DOHH2 (cell line): ENCODE data around the gene NEK7.
"Not testable (repeated sequence)": the region's sequence is repeated elsewhere in the genome, so short reads cannot be mapped to it uniquely, and the experiment has no call there.

Experiments used
- H3F3A ChIP-seq: fragments of 200-600 bp; sonication (generic), shearing (Covaris generic); 2 replicates; pipeline ENCODE4 v1.6.0; 2016; ENCODE audit warnings: antibody characterized with exemption, mild to moderate bottlenecking; ENCODE audit not compliant: control insufficient read depth, insufficient read depth
- H3K27ac ChIP-seq: fragments of 200-600 bp; sonication (generic); 2 replicates; pipeline ENCODE4 v1.5.1; 2014; ENCODE audit warnings: low read depth, mild to moderate bottlenecking, low read length, moderate library complexity
- H3K27me3 ChIP-seq: fragments of 200-600 bp; sonication (generic); 2 replicates; pipeline ENCODE4 v1.6.1; 2014; ENCODE audit warnings: mild to moderate bottlenecking, low read length, mixed read lengths; ENCODE audit not compliant: control insufficient read depth
- H3K36me3 ChIP-seq: fragments of 200-600 bp; sonication (generic); 2 replicates; pipeline ENCODE4 v1.6.1; 2014; ENCODE audit warnings: mild to moderate bottlenecking, low read length, moderate library complexity, mixed read lengths; ENCODE audit not compliant: control insufficient read depth
- H3K4me1 ChIP-seq: fragments of 200-600 bp; sonication (generic); 2 replicates; pipeline ENCODE4 v1.6.1; 2014; ENCODE audit warnings: mild to moderate bottlenecking, low read length, mixed read lengths; ENCODE audit not compliant: control insufficient read depth
- H3K4me2 ChIP-seq: fragments of 200-600 bp; sonication (generic); 2 replicates; pipeline ENCODE4 v1.6.0; 2014; ENCODE audit warnings: mild to moderate bottlenecking, low read length, moderate library complexity
- H3K4me3 ChIP-seq: fragments of 200-600 bp; sonication (generic); 2 replicates; pipeline ENCODE4 v1.5.1; 2014; ENCODE audit warnings: mild to moderate bottlenecking, low read length, mixed read lengths
- H3K79me2 ChIP-seq: fragments of 200-600 bp; sonication (generic); 2 replicates; pipeline ENCODE4 v1.6.1; 2014; ENCODE audit warnings: mild to moderate bottlenecking, low read length, mixed read lengths; ENCODE audit not compliant: control insufficient read depth
- H3K9me2 ChIP-seq: fragments of 200-600 bp; sonication (generic); replicated peaks from 2 replicates; pipeline ENCODE4 v1.6.1; 2014; ENCODE audit warnings: mild to moderate bottlenecking, low read length, mixed read lengths; ENCODE audit not compliant: control insufficient read depth
- H3K9me3 ChIP-seq: fragments of 200-600 bp; sonication (generic); 2 replicates; pipeline ENCODE4 v1.6.1; 2014; ENCODE audit warnings: antibody characterized with exemption, low read length, mixed read lengths; ENCODE audit not compliant: control insufficient read depth, insufficient read depth
- H4K20me1 ChIP-seq: fragments of 200-600 bp; sonication (generic); 2 replicates; pipeline ENCODE4 v1.6.0; 2014; ENCODE audit warnings: low read depth, mild to moderate bottlenecking, antibody characterized with exemption, low read length, moderate library complexity; ENCODE audit not compliant: control insufficient read depth, insufficient read depth
- CTCF ChIP-seq: fragments of 200-600 bp; sonication (generic); IDR thresholded peaks from one replicate; pipeline ENCODE4 v1.5.1; 2014; ENCODE audit warnings: antibody characterized with exemption, mild to moderate bottlenecking, low read depth, low read length; ENCODE audit not compliant: poor library complexity, severe bottlenecking
- EZH2phosphoT487 ChIP-seq: fragments of 200-600 bp; sonication (generic); IDR thresholded peaks from 2 replicates; pipeline ENCODE4 v1.6.1; 2017; ENCODE audit warnings: borderline replicate concordance, mild to moderate bottlenecking, antibody characterized with exemption, low read length, moderate library complexity, mixed read lengths

The NEK7 gene

DNA sequence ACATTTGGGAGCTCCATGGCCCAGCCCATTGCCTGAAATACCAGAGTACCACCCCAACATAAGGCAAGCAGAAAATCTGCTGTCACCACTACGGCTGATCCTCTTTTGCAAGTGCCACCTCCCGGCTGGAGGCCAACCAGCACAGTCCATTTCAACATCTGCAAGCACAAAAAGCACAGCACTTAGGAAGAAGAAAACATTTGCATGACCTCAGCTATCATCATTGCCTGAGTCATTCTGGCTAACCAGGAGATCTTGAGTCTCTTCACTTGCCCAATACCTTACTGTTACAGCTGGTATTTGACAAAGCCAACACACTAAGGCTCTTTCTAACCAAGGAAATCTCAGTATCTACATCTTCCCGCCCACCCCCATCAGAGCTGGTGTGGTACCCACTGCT is 55.9 kb downstream of the NEK7 start:
- TF ChIP-seq CTCF: no peak
- TF ChIP-seq EZH2phosphoT487: no peak
- H3K36me3 ChIP-seq: peaks cover 15% of the 10 kb centered on the region
- peaks cover 10% of the 10 kb centered on the region; the same call in 1 of the 2 replicates for H3K9me3 ChIP-seq
- H4K20me1 ChIP-seq: no peaks in the 10 kb centered on the region
- H3K27me3 ChIP-seq: no peaks in the 10 kb centered on the region
- no peak overlapping the region for H3K27ac ChIP-seq
- no peaks in the 10 kb centered on the region for H3K9me2 ChIP-seq
- no peaks in the 10 kb centered on the region for H3F3A ChIP-seq
- no peaks in the 10 kb centered on the region for H3K4me1 ChIP-seq
- H3K79me2 ChIP-seq: peaks cover 5% of the 10 kb centered on the region
- H3K4me3 ChIP-seq: no peak overlapping the region
- H3K4me2 ChIP-seq: no peak overlapping the region

GRCh38 chr1:198214924-198215323 is 58.1 kb downstream of the NEK7 start:
- H3K4me3 ChIP-seq: no peak overlapping the region
- H4K20me1 ChIP-seq: no peaks in the 10 kb centered on the region
- no peaks in the 10 kb centered on the region for H3K9me2 ChIP-seq
- H3K27me3 ChIP-seq: no peaks in the 10 kb centered on the region
- H3K4me2 ChIP-seq: no peak overlapping the region
- H3K27ac ChIP-seq: no peak overlapping the region
- no peaks in the 10 kb centered on the region for H3K4me1 ChIP-seq
- H3K79me2 ChIP-seq: peaks cover 2% of the 10 kb centered on the region
- no peak for TF ChIP-seq CTCF
- no peak for TF ChIP-seq EZH2phosphoT487
- H3K36me3 ChIP-seq: peaks cover 15% of the 10 kb centered on the region
- H3F3A ChIP-seq: no peaks in the 10 kb centered on the region
- peaks cover 10% of the 10 kb centered on the region; the same call in 1 of the 2 replicates for H3K9me3 ChIP-seq

- no peaks in the 10 kb centered on the region for H4K20me1 ChIP-seq
- no peak overlapping the region for H3K27ac ChIP-seq
- H3F3A ChIP-seq: no peaks in the 10 kb centered on the region
- H3K27me3 ChIP-seq: no peaks in the 10 kb centered on the region
- no peaks in the 10 kb centered on the region for H3K79me2 ChIP-seq
- H3K9me3 ChIP-seq: no peaks in the 10 kb centered on the region
- TF ChIP-seq CTCF (no peak), EZH2phosphoT487 (no peak)
- H3K4me2 ChIP-seq: no peak overlapping the region
- H3K4me1 ChIP-seq: no peaks in the 10 kb centered on the region
- no peaks in the 10 kb centered on the region for H3K9me2 ChIP-seq
- H3K36me3 ChIP-seq: no peaks in the 10 kb centered on the region
- H3K4me3 ChIP-seq: no peak overlapping the region
Observed at GRCh38 chr1:198220428-198220827, 63.6 kb downstream of the NEK7 start.

GRCh38 chr1:198227010-198227409 is 70.2 kb downstream of the NEK7 start:
- H3K27ac ChIP-seq, H3K79me2 ChIP-seq, H3K4me3 ChIP-seq, H3K4me1 ChIP-seq, H3F3A ChIP-seq, H3K9me3 ChIP-seq, H4K20me1 ChIP-seq, H3K27me3 ChIP-seq, H3K36me3 ChIP-seq, H3K4me2 ChIP-seq, H3K9me2 ChIP-seq: not testable (repeated sequence)

DNA sequence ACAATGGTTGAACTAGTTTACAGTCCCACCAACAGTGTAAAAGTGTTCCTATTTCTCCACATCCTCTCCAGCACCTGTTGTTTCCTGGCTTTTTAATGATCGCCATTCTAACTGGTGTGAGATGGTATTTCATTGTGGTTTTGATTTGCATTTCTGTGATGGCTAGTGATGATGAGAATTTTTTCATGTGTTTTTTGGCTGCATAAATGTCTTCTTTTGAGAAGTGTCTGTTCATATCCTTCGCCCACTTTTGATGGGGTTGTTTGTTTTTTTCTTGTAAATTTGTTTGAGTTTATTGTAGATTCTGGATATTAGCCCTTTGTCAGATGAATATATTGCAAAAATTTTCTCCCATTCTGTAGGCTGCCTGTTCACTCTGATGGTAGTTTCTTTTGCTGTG is 70.7 kb downstream of the NEK7 start:
- H3F3A ChIP-seq: not testable (repeated sequence)

More for the DNA sequence above, 70.7 kb downstream of the NEK7 start:
- H3K4me1 ChIP-seq, H3K4me3 ChIP-seq, H3K79me2 ChIP-seq, H3K36me3 ChIP-seq, H3K9me2 ChIP-seq, H3K27ac ChIP-seq, H4K20me1 ChIP-seq, H3K4me2 ChIP-seq, H3K9me3 ChIP-seq, H3K27me3 ChIP-seq: not testable (repeated sequence)
